HG02763 (cell line): Measurements from ENCODE around the gene PPP1R3F.

Experiments used
- ATAC-seq: cut with Tn5 transposase; IDR thresholded peaks from one replicate; pipeline ENCODE4 v1.9.1; 2021; ENCODE audit warnings: mild to moderate bottlenecking, moderate library complexity; ENCODE audit not compliant: unreplicated experiment

PPP1R3F gene

DNA sequence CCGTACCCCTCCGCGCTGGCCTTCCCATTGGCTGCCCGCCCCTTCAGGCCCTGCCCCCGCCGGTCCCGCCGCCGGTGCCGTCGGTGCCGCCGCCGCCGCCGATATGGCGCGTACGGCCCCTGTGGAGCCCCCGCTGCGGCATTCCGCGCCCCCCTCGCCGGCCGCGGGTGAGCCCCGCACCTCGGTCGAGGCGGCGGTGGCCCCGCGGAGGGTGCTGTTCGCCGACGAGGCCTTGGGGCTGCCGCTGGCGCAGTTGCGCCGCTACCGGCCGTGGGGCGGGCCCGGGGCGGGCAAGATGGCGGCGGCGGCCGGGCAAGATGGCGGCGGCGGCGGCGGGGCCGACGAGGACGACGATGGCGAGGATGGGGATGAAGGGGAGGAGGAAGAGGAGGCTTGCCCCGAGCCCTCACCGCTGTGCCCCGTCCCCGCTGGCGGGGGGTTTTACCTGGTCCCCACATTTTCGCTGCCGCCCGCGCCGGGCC, at the start of gene PPP1R3F:
TSS of gene PPP1R3F (plus strand) at position 27 of the 482 bp plus-strand sequence. CDS start at position 104, 77 bp downstream.
- peak; percentile 22 for ATAC-seq

GRCh38 chrX:49220100-49220499, 49.5 kb upstream of the PPP1R3F start:
- ATAC-seq, result no peak

DNA sequence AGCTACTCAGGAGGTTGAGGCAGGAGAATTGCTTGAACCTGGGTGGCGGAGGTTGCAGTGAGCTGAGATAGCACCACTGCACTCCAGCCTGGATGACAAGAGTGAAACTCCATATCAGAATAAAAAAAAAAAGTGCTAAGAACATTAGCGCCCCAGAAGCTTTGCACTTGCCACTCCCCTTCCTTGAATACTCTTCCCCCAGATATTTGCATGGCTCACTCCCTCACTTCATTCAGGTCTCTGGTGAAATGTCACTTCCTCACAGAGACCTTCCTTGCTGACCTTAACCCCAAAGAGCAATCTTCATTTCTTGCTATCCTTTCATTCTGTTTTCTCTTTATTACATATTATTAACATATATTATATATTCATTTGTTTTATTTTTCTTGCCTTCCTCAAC, 47.7 kb upstream of the PPP1R3F start:
- no peak for ATAC-seq

DNA sequence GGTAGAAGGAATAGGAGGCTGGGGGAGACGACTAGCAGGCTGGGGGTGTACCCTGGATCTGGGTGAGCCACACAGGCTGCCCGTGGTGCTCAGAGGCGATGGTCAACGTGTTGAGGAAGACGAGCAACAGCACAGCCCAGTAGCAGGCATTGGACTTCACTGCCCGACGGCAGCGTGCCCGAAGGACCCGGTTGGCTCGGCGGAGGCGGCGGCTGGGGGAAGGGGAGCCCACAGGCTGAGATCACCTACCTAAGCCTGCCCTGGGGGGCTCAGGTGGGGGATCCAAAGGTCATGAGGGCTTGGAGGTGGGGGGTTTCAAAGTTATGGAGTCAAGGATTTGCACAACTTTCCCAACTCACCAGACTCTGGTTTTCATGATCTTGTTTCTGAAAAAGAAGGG, 43.7 kb upstream of the PPP1R3F start:
- no peak for ATAC-seq

DNA sequence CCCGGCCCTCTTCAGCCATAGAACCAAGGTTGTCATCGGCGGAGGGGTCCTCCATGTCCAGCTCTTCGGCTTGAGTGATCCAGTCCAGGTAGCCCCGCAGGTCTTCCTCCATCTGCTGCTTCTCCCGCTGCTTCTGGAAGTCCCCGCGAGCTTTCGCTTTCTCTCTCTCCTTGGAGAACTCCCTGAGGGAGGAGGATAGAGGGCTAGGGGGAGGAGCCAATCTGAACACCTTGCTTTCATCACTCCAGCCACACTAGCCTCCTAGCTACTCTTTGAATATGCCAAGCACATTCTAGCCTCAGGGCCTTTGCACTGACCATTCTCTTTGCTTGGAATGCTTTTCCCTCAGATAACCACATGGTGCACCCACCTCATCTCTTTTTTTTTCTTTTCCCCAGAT, 42.6 kb upstream of the PPP1R3F start:
- no peak for ATAC-seq

DNA sequence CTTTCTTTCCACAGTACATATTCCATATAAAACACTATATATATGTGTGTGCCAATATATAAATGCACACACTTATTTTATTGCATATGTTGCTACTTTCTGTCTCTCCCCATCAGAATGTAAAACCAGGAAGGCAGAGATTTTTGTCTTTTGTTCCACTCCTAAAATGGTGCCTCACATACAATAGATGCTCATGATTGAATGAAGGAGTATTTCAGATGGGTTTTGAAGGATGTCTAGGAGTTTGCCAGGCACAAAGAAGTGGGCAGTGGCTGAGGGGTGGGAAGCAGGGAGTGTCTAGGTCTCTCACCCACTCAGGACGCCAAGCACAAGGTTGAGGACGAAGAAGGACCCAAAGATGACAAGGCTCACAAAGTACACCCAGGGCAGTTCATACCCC, 41.9 kb upstream of the PPP1R3F start:
- no peak for ATAC-seq

DNA sequence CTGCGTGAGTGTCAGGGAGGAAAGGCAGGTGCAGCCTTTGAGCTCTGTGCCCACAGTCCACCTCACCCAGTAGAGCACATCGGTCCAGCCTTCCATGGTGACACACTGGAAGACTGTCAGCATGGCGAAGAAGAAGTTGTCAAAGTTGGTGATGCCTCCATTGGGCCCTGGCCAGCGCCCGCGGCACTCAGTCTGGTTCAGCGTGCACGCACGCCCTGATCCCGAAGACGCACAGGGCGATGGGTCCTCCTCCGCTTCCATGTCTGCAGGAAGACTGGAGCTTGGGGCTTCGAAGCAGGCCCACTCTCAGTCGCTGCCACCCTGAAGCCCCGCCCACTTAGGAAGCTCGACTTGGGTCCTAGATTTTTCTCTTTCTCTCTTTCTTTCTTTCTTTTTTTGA, 41.4 kb upstream of the PPP1R3F start:
- no peak for ATAC-seq

GRCh38 chrX:49230500-49231232, 38.9 kb upstream of the PPP1R3F start:
- no peak for ATAC-seq

- ATAC-seq, result no peak
Measured at GRCh38 chrX:49231333-49232000, 38.1 kb upstream of the PPP1R3F start.

- ATAC-seq, result no peak
Measured at GRCh38 chrX:49232525-49232924, 37.1 kb upstream of the PPP1R3F start.

GRCh38 chrX:49233176-49233575, 36.4 kb upstream of the PPP1R3F start, which contains the start of gene CACNA1F:
CACNA1F (minus strand) TSS chrX:49233340; CDS start chrX:49233309, 31 bp downstream.
- ATAC-seq, result no peak

DNA sequence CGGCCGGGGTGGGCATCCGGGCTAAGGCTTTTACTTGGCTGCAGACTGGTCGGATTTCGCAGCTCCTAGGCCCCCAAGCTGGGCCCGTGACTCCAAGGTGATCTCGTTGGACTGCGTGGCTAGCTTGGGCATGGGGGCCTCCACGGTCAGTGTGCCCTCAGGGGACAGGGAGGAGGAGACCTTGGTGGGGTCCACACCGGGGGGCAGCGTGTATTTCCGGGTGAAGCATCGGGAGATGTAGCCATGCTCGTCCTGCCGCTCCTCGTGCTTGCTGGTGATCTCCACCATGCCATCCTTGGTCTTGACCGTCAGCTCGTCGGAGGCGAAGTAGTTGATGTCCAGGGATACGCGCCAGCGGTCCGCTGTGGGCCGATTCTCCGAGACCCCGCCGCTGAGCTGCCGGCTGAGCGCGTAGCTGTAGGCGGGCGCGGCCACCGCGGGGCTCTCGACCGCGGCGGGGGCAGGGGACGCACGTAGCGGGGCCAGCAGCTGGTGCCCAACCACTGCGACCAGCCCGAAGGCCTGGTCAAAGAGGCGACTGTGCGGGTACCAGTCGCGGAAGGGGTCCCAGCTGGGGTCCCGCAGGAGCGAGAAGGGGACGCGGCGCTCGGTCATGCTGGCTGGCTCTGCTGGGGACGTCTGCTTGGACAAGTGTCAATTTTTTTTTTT, 35.6 kb upstream of the PPP1R3F start:
- ATAC-seq, result no peak

- ATAC-seq, result no peak
Measured at GRCh38 chrX:49237060-49237459, 32.5 kb upstream of the PPP1R3F start.

- no peak for ATAC-seq
Measured at GRCh38 chrX:49238735-49239134, 30.9 kb upstream of the PPP1R3F start.

GRCh38 chrX:49242545-49243066, 27.0 kb upstream of the PPP1R3F start:
- no peak for ATAC-seq

GRCh38 chrX:49243166-49243565, 26.4 kb upstream of the PPP1R3F start:
- ATAC-seq, result no peak

- ATAC-seq, result no peak
Measured at GRCh38 chrX:49244207-49244606, 25.4 kb upstream of the PPP1R3F start.

- ATAC-seq, result no peak
Measured at GRCh38 chrX:49246541-49246940, 23.1 kb upstream of the PPP1R3F start.

DNA sequence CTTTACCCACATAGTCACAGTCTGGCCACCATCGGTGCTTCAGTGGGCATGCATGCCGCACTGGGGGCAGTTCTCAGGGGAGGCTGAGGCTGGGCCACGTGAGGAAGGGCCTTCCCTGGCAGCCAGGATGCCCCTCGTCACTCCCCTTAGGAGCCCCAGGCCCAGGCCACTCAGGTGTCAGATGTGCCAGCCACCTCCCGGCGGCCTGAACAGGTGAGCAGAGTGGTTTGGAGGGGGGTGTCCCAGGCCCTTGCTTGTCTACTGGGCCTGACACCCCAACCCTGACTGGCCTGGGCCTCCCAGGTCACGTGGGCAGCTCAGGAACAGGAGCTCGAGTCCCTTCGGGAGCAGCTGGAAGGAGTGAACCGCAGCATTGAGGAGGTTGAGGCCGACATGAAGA, 22.2 kb upstream of the PPP1R3F start:
- ATAC-seq, result no peak

DNA sequence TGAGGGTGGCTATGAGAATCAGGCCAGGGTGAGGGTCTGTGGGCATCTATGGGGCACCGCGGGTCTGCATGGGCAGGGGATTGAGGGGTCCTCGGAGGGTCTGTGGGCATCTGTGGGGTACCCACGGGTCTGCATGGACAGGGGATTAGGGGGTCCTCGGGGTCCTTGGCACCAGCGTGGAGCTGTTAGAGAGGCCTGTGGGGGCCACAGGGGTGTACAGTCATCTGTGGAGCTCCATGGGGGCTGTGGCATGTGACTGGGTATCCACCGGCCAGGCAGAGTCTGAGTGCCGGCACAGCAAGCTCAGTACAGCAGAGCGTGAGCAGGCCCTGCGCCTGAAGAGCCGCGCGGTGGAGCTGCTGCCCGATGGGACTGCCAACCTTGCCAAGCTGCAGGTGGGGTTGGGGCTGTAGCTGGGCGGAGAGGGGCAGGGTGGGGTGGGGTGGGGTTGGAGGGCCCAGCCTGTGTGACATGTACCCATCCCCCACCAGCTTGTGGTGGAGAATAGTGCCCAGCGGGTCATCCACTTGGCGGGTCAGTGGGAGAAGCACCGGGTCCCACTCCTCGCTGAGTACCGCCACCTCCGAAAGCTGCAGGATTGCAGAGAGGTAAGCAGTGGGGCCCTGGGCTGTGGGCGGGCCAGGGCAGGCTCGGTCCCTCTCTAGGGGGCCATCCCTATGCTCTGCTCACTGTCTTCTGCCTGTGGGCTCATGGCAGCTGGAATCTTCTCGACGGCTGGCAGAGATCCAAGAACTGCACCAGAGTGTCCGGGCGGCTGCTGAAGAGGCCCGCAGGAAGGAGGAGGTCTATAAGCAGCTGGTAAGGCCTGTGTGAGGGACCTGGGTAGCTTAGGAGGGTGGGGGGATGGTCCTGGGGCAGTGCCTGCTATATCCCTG, 21.4 kb upstream of the PPP1R3F start:
- ATAC-seq, result no peak
